HEK293 (cell line): Measurements from ENCODE around the gene TMEM19.

Source experiments
- YY1 ChIP-seq: fragments of 450-650 bp; formaldehyde crosslinking; IDR thresholded peaks from 2 replicates; pipeline ENCODE4 v1.5.1; 2018; ENCODE audit warnings: missing biosample characterization, missing genetic modification characterization
- ZNF311 ChIP-seq: fragments of 450-650 bp; formaldehyde crosslinking; IDR thresholded peaks from 2 replicates; pipeline ENCODE4 v1.5.1; 2017; ENCODE audit warnings: missing biosample characterization, missing genetic modification characterization, borderline replicate concordance
- ZNF626 ChIP-seq: fragments of 450-650 bp; sonication (Bioruptor Pico); formaldehyde crosslinking; IDR thresholded peaks from 2 replicates; pipeline ENCODE4 v1.5.1; 2018; ENCODE audit warnings: missing biosample characterization, missing genetic modification characterization, inconsistent platforms
- ZNF830 ChIP-seq: fragments of 450-650 bp; IDR thresholded peaks from 2 replicates; pipeline ENCODE4 v1.5.0; 2018; ENCODE audit warnings: missing biosample characterization, missing genetic modification characterization, low read depth, mild to moderate bottlenecking, moderate library complexity
- TF ChIP-seq, protein P1 (sequence below): fragments of 450-650 bp; formaldehyde crosslinking; IDR thresholded peaks from 2 replicates; pipeline ENCODE4 v1.5.1; 2017; ENCODE audit warnings: missing biosample characterization, mild to moderate bottlenecking, missing genetic modification characterization, moderate library complexity
- TF ChIP-seq, protein P2 (sequence below): fragments of 450-650 bp; formaldehyde crosslinking; IDR thresholded peaks from 2 replicates; pipeline ENCODE4 v1.5.1; 2016; ENCODE audit warnings: missing biosample characterization, missing genetic modification characterization

DNA sequence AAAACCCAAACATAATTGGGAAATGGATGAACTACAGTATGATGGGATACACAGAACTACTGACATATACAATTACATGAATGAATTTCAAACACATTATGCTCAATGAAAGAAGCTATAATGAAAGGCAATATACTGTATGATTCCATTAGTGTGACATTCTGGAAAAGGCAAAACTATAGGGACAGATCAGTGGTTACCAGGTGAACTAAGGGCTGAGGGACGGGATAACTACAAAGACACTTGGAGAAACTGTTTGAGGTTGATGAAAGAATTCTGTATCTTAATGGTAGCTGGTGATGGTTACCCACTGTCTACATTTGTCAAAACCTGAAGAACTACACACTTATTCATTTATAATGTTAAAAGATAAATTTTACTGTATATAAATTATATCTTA, 30.0 kb upstream of the TMEM19 start:
- TF ChIP-seq, protein P1, sequence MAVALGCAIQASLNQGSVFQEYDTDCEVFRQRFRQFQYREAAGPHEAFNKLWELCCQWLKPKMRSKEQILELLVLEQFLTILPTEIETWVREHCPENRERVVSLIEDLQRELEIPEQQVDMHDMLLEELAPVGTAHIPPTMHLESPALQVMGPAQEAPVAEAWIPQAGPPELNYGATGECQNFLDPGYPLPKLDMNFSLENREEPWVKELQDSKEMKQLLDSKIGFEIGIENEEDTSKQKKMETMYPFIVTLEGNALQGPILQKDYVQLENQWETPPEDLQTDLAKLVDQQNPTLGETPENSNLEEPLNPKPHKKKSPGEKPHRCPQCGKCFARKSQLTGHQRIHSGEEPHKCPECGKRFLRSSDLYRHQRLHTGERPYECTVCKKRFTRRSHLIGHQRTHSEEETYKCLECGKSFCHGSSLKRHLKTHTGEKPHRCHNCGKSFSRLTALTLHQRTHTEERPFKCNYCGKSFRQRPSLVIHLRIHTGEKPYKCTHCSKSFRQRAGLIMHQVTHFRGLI (tag by site-specific recombination) = no peak
- TF ChIP-seq, protein P2, sequence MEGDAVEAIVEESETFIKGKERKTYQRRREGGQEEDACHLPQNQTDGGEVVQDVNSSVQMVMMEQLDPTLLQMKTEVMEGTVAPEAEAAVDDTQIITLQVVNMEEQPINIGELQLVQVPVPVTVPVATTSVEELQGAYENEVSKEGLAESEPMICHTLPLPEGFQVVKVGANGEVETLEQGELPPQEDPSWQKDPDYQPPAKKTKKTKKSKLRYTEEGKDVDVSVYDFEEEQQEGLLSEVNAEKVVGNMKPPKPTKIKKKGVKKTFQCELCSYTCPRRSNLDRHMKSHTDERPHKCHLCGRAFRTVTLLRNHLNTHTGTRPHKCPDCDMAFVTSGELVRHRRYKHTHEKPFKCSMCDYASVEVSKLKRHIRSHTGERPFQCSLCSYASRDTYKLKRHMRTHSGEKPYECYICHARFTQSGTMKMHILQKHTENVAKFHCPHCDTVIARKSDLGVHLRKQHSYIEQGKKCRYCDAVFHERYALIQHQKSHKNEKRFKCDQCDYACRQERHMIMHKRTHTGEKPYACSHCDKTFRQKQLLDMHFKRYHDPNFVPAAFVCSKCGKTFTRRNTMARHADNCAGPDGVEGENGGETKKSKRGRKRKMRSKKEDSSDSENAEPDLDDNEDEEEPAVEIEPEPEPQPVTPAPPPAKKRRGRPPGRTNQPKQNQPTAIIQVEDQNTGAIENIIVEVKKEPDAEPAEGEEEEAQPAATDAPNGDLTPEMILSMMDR (tag by site-specific recombination) = no peak
- TF ChIP-seq ZNF311 (no peak), ZNF830 (tag by site-specific recombination) (no peak), YY1 (no peak), ZNF626 (no peak)
